ENCODE data around the gene RELA.
"Not testable (repeated sequence)": the region's sequence is repeated elsewhere in the genome, so short reads cannot be mapped to it uniquely, and the experiment has no call there.

The RELA gene

GRCh38 chr11:65639623-65640482 lies 22.9 kb downstream of the RELA start:
- TF ChIP-seq SUZ12 (IDR thresholded peaks at IDR 0.05; ENCODE audit: extremely low read depth, insufficient read depth, insufficient read length) (no peak), ZNF274 (IDR thresholded peaks at IDR 0.05; ENCODE audit: low read depth, low read length) (no peak), YY1 (IDR thresholded peaks at IDR 0.05; ENCODE audit: insufficient read depth, insufficient read length) (no peak)
- Histone ChIP-seq H3K36me3 (ENCODE audit: insufficient read depth, insufficient read length, low read length) (peaks cover 53% of the 10 kb centered on the region), H3K4me1 (ENCODE audit: insufficient read depth, insufficient read length) (peaks cover 40% of the 10 kb centered on the region), H3K27me3 (ENCODE audit: insufficient read depth, insufficient read length) (no peaks in the 10 kb centered on the region), H3K4me3 (ENCODE audit: insufficient read length, low read depth) (no peak overlapping the region), H3K9me3 (ENCODE audit: insufficient read depth, low read length) (no peaks in the 10 kb centered on the region), H3K9ac (ENCODE audit: insufficient read length, low read depth) (peak overlapping the region; percentile 44)
- no peak for DNase-seq (ENCODE audit: low read depth, low spot score)

GRCh38 chr11:65639228-65639597 lies 23.5 kb downstream of the RELA start:
- DNase-seq (ENCODE audit: low read depth, low spot score); H3K9me3 ChIP-seq (ENCODE audit: insufficient read depth, low read length); H3K4me3 ChIP-seq (ENCODE audit: insufficient read length, low read depth); H3K27me3 ChIP-seq (ENCODE audit: insufficient read depth, insufficient read length): not testable (repeated sequence)
- Histone ChIP-seq H3K4me1 (ENCODE audit: insufficient read depth, insufficient read length) (peaks cover 36% of the 10 kb centered on the region), H3K36me3 (ENCODE audit: insufficient read depth, insufficient read length, low read length) (peaks cover 57% of the 10 kb centered on the region), H3K9ac (ENCODE audit: insufficient read length, low read depth) (peak overlapping the region; percentile 89)

GRCh38 chr11:65637794-65638419 lies 24.8 kb downstream of the RELA start, which contains the start of gene SIPA1:
Gene SIPA1 (plus strand): TSS chr11:65638101. CDS start chr11:65640922, 2,821 bp downstream.
- no peaks in the 10 kb centered on the region for H3K9me3 ChIP-seq (ENCODE audit: insufficient read depth, low read length)
- peak; percentile 91 for DNase-seq (ENCODE audit: low read depth, low spot score)
- TF ChIP-seq ZNF274 (IDR thresholded peaks at IDR 0.05; ENCODE audit: low read depth, low read length) = no peak
- TF ChIP-seq SUZ12 (IDR thresholded peaks at IDR 0.05; ENCODE audit: extremely low read depth, insufficient read depth, insufficient read length) = no peak
- TF ChIP-seq YY1 (IDR thresholded peaks at IDR 0.05; ENCODE audit: insufficient read depth, insufficient read length) = no peak
- H3K4me1 ChIP-seq (ENCODE audit: insufficient read depth, insufficient read length) = peaks cover 27% of the 10 kb centered on the region
- H3K27me3 ChIP-seq (ENCODE audit: insufficient read depth, insufficient read length) = no peaks in the 10 kb centered on the region
- peaks cover 70% of the 10 kb centered on the region for H3K36me3 ChIP-seq (ENCODE audit: insufficient read depth, insufficient read length, low read length)
- H3K9ac ChIP-seq (ENCODE audit: insufficient read length, low read depth) = peak within 1 kb of the TSS; percentile 89
- H3K4me3 ChIP-seq (ENCODE audit: insufficient read length, low read depth) = peak within 1 kb of the TSS; percentile 67

GRCh38 chr11:65637032-65637557 lies 25.6 kb downstream of the RELA start:
- Histone ChIP-seq H3K4me3 (ENCODE audit: insufficient read length, low read depth) (no peak overlapping the region), H3K4me1 (ENCODE audit: insufficient read depth, insufficient read length) (peaks cover 23% of the 10 kb centered on the region), H3K9ac (ENCODE audit: insufficient read length, low read depth) (peak overlapping the region; percentile 71), H3K36me3 (ENCODE audit: insufficient read depth, insufficient read length, low read length) (peaks cover 71% of the 10 kb centered on the region), H3K27me3 (ENCODE audit: insufficient read depth, insufficient read length) (no peaks in the 10 kb centered on the region), H3K9me3 (ENCODE audit: insufficient read depth, low read length) (no peaks in the 10 kb centered on the region)
- TF ChIP-seq ZNF274 (IDR thresholded peaks at IDR 0.05; ENCODE audit: low read depth, low read length) (no peak), YY1 (IDR thresholded peaks at IDR 0.05; ENCODE audit: insufficient read depth, insufficient read length) (no peak), SUZ12 (IDR thresholded peaks at IDR 0.05; ENCODE audit: extremely low read depth, insufficient read depth, insufficient read length) (no peak)
- DNase-seq (ENCODE audit: low read depth, low spot score) = no peak

- H3K27me3 ChIP-seq (ENCODE audit: insufficient read depth, insufficient read length) = no peaks in the 10 kb centered on the region
- H3K36me3 ChIP-seq (ENCODE audit: insufficient read depth, insufficient read length, low read length) = peaks cover 74% of the 10 kb centered on the region
- H3K9me3 ChIP-seq (ENCODE audit: insufficient read depth, low read length) = no peaks in the 10 kb centered on the region
- H3K9ac ChIP-seq (ENCODE audit: insufficient read length, low read depth) = peak overlapping the region; percentile 71
- H3K4me1 ChIP-seq (ENCODE audit: insufficient read depth, insufficient read length) = peaks cover 19% of the 10 kb centered on the region
- DNase-seq (ENCODE audit: low read depth, low spot score) = no peak
- no peak overlapping the region for H3K4me3 ChIP-seq (ENCODE audit: insufficient read length, low read depth)
- TF ChIP-seq YY1 (IDR thresholded peaks at IDR 0.05; ENCODE audit: insufficient read depth, insufficient read length) (no peak), ZNF274 (IDR thresholded peaks at IDR 0.05; ENCODE audit: low read depth, low read length) (no peak), SUZ12 (IDR thresholded peaks at IDR 0.05; ENCODE audit: extremely low read depth, insufficient read depth, insufficient read length) (no peak)
Observed at GRCh38 chr11:65636108-65637031, 26.3 kb downstream of the RELA start.

- no peaks in the 10 kb centered on the region for H3K27me3 ChIP-seq (ENCODE audit: insufficient read depth, insufficient read length)
- H3K4me3 ChIP-seq (ENCODE audit: insufficient read length, low read depth) = no peak overlapping the region
- H3K36me3 ChIP-seq (ENCODE audit: insufficient read depth, insufficient read length, low read length) = peaks cover 78% of the 10 kb centered on the region
- no peaks in the 10 kb centered on the region for H3K9me3 ChIP-seq (ENCODE audit: insufficient read depth, low read length)
- no peak for TF ChIP-seq YY1 (IDR thresholded peaks at IDR 0.05; ENCODE audit: insufficient read depth, insufficient read length)
- no peak for TF ChIP-seq ZNF274 (IDR thresholded peaks at IDR 0.05; ENCODE audit: low read depth, low read length)
- no peak for TF ChIP-seq SUZ12 (IDR thresholded peaks at IDR 0.05; ENCODE audit: extremely low read depth, insufficient read depth, insufficient read length)
- H3K4me1 ChIP-seq (ENCODE audit: insufficient read depth, insufficient read length) = peaks cover 16% of the 10 kb centered on the region
- peak overlapping the region; percentile 50 for H3K9ac ChIP-seq (ENCODE audit: insufficient read length, low read depth)
- DNase-seq (ENCODE audit: low read depth, low spot score) = no peak
Observed at GRCh38 chr11:65634905-65635731, 27.6 kb downstream of the RELA start.
